IMR-90 (cell line): ENCODE results near the gene TICAM2. TPM values are rescaled to one million over a fixed set of nuclear protein-coding genes. Genes with fewer than 3 reads are reported as not detected.

ENCODE experiments used
- ATAC-seq: fragments of 200-7000 bp; cut with Tn5 transposase; 2 replicates; pipeline ENCODE4 v1.9.1; 2020; ENCODE audit warnings: low read depth, mild to moderate bottlenecking, moderate library complexity
- BruUV-seq: library from RNA; stranded (reverse); fragments of 400-500 nt; replicated peaks from 2 replicates; lab custom pipeline; 2021; lab: Mats Ljungman, UMichigan
- CTCF ChIA-PET: fragments of 300-600 bp; formaldehyde crosslinking; extraction: SDS; loops from one replicate; lab custom pipeline; 2021; ENCODE audit warnings: antibody characterized with exemption; lab: Yijun Ruan, JAX
- POLR2A ChIA-PET: fragments of 300-600 bp; sonication (Branson Sonifier 250); formaldehyde crosslinking; loops from one replicate; lab custom pipeline; 2022; ENCODE audit warnings: antibody characterized with exemption; ENCODE audit not compliant: unreplicated experiment; lab: Charles Lee
- DNase-seq: peaks from one replicate; pipeline ENCODE4 v3.0.0; 2013
- H2AFZ ChIP-seq: replicated peaks from 2 replicates; pipeline ENCODE3; 2013; ENCODE audit warnings: low read length, mild to moderate bottlenecking; ENCODE audit not compliant: poor library complexity
- H2AK5ac ChIP-seq: 2 replicates; pipeline ENCODE4 v1.6.1; 2013; ENCODE audit warnings: low read depth, low read length, inconsistent platforms
- H2AK9ac ChIP-seq: replicated peaks from 2 replicates; pipeline ENCODE3; 2013; ENCODE audit warnings: mild to moderate bottlenecking, low read depth, low read length, moderate library complexity; ENCODE audit not compliant: poor library complexity
- H2BK120ac ChIP-seq: 2 replicates; pipeline ENCODE4 v1.6.1; 2013; ENCODE audit warnings: low read depth, low read length, inconsistent platforms
- H2BK15ac ChIP-seq: 3 replicates; pipeline ENCODE4 v1.6.1; 2013; ENCODE audit warnings: low read depth, low read length, inconsistent platforms
- H2BK20ac ChIP-seq: 2 replicates; pipeline ENCODE4 v1.6.1; 2013; ENCODE audit warnings: low read depth, mild to moderate bottlenecking, inconsistent platforms, low read length, moderate library complexity
- H2BK5ac ChIP-seq: 2 replicates; pipeline ENCODE4 v1.6.1; 2013; ENCODE audit warnings: mild to moderate bottlenecking, low read depth, low read length, inconsistent platforms; ENCODE audit not compliant: poor library complexity, severe bottlenecking
- H3K14ac ChIP-seq: replicated peaks from 2 replicates; pipeline ENCODE4 v1.6.1; 2013; ENCODE audit warnings: low read depth, low read length, inconsistent platforms
- H3K18ac ChIP-seq: 2 replicates; pipeline ENCODE4 v1.6.1; 2013; ENCODE audit warnings: low read depth, low read length, control low read depth
- H3K23ac ChIP-seq: 2 replicates; pipeline ENCODE4 v1.6.1; 2013; ENCODE audit warnings: low read depth, low read length, inconsistent platforms
- H3K27ac ChIP-seq: 2 replicates; pipeline ENCODE4 v1.5.1; 2013; ENCODE audit warnings: mild to moderate bottlenecking, control low read depth, low read length; ENCODE audit not compliant: insufficient read depth
- H3K27me3 ChIP-seq: 2 replicates; pipeline ENCODE4 v1.6.1; 2013; ENCODE audit warnings: low read length; ENCODE audit not compliant: control insufficient read depth, insufficient read depth
- H3K36me3 ChIP-seq: 2 replicates; pipeline ENCODE4 v1.6.1; 2013; ENCODE audit warnings: low read length, mixed read lengths; ENCODE audit not compliant: control insufficient read depth, insufficient read depth
- H3K4ac ChIP-seq: 2 replicates; pipeline ENCODE4 v1.6.1; 2013; ENCODE audit warnings: low read depth, low read length, inconsistent platforms
- H3K4me1 ChIP-seq: 2 replicates; pipeline ENCODE4 v1.6.1; 2013; ENCODE audit warnings: low read length, mixed read lengths; ENCODE audit not compliant: control insufficient read depth, insufficient read depth
- H3K4me2 ChIP-seq: 2 replicates; pipeline ENCODE4 v1.6.1; 2013; ENCODE audit warnings: low read depth, mild to moderate bottlenecking, control low read depth, low read length, moderate library complexity
- H3K4me3 ChIP-seq: 2 replicates; pipeline ENCODE4 v1.5.1; 2013; ENCODE audit warnings: low read depth, mild to moderate bottlenecking, control low read depth, low read length, moderate library complexity; ENCODE audit not compliant: insufficient read depth
- H3K56ac ChIP-seq: 2 replicates; pipeline ENCODE4 v1.6.1; 2013; ENCODE audit warnings: low read length, inconsistent platforms; ENCODE audit not compliant: insufficient read depth; ENCODE audit errors: extremely low read depth
- H3K79me1 ChIP-seq, 2 experiments: 2 replicates each; pipeline ENCODE4 v1.6.1; 2013; ENCODE audit warnings: low read length in 2 of 2, inconsistent platforms in 1 of 2, low read depth in 1 of 2
- H3K9ac ChIP-seq: 2 replicates; pipeline ENCODE4 v1.6.1; 2013; ENCODE audit warnings: low read depth, low read length, control low read depth
- H3K9me1 ChIP-seq: 2 replicates; pipeline ENCODE4 v1.6.1; 2013; ENCODE audit warnings: low read length, inconsistent platforms; ENCODE audit not compliant: insufficient read depth
- H3K9me3 ChIP-seq: 2 replicates; pipeline ENCODE4 v1.6.1; 2013; ENCODE audit warnings: low read length; ENCODE audit not compliant: control insufficient read depth, insufficient read depth
- H4K20me1 ChIP-seq: 2 replicates; pipeline ENCODE4 v1.6.1; 2013; ENCODE audit warnings: low read length, inconsistent platforms; ENCODE audit not compliant: insufficient read depth
- H4K5ac ChIP-seq: 2 replicates; pipeline ENCODE4 v1.6.1; 2013; ENCODE audit warnings: mild to moderate bottlenecking, low read depth, low read length, control low read depth
- H4K8ac ChIP-seq, 2 experiments: 2 replicates each; pipeline ENCODE4 v1.6.1; 2013; ENCODE audit warnings: low read depth in 2 of 2, low read length in 2 of 2, control low read depth in 1 of 2, inconsistent platforms in 1 of 2
- H4K91ac ChIP-seq: 2 replicates; pipeline ENCODE4 v1.6.1; 2013; ENCODE audit warnings: low read depth, low read length, inconsistent platforms; ENCODE audit not compliant: insufficient read depth
- BHLHE40 ChIP-seq: fragments of 150-350 bp; IDR thresholded peaks from 2 replicates; pipeline ENCODE4 v1.6.1; 2016; ENCODE audit warnings: mild to moderate bottlenecking, low read depth, low read length
- CEBPB ChIP-seq: IDR thresholded peaks from 2 replicates; pipeline ENCODE4 v1.6.1; 2012; ENCODE audit warnings: low read depth, low read length, improper control_type of control experiment
- CHD1 ChIP-seq: IDR thresholded peaks from 2 replicates; pipeline ENCODE4 v1.6.1; 2012; ENCODE audit warnings: low read depth, low read length, improper control_type of control experiment
- MAZ ChIP-seq: IDR thresholded peaks from 2 replicates; pipeline ENCODE4 v1.6.1; 2012; ENCODE audit warnings: low read depth, mild to moderate bottlenecking, low read length, improper control_type of control experiment, moderate library complexity, borderline replicate concordance
- MXI1 ChIP-seq: IDR thresholded peaks from 2 replicates; pipeline ENCODE4 v1.6.1; 2012; ENCODE audit warnings: low read depth, mild to moderate bottlenecking, low read length, moderate library complexity, borderline replicate concordance
- NFE2L2 ChIP-seq: fragments of 150-350 bp; IDR thresholded peaks from 2 replicates; pipeline ENCODE4 v1.6.1; 2016; ENCODE audit warnings: low read depth, mild to moderate bottlenecking, low read length
- POLR2A ChIP-seq: IDR thresholded peaks from 2 replicates; pipeline ENCODE4 v1.6.1; 2012; ENCODE audit warnings: mild to moderate bottlenecking, low read depth, low read length
- RAD21 ChIP-seq: IDR thresholded peaks from 2 replicates; pipeline ENCODE4 v1.6.1; 2012; ENCODE audit warnings: low read length, improper control_type of control experiment
- RCOR1 ChIP-seq: IDR thresholded peaks from 2 replicates; pipeline ENCODE4 v1.6.1; 2012; ENCODE audit warnings: mild to moderate bottlenecking, low read length, improper control_type of control experiment; ENCODE audit not compliant: insufficient replicate concordance
- RFX5 ChIP-seq: IDR thresholded peaks from 2 replicates; pipeline ENCODE4 v1.8.0; 2012; ENCODE audit warnings: low read depth, mild to moderate bottlenecking, low read length, moderate library complexity
- SMC3 ChIP-seq: fragments of 150-350 bp; IDR thresholded peaks from 2 replicates; pipeline ENCODE4 v1.6.1; 2016; ENCODE audit warnings: low read depth, mild to moderate bottlenecking, antibody characterized with exemption, low read length, moderate library complexity
- WGBS, 2 experiments: methylation state at CpG; one replicate each; pipeline versions ENCODE4 v1.1.5 to v1.1.7; 2013; ENCODE audit warnings: missing lambda C conversion rate in 2 of 2; ENCODE audit not compliant: insufficient read length in 1 of 2; ENCODE audit errors: extremely low coverage in 2 of 2; 5-methylcytosine and 5-hydroxymethylcytosine counted together
- dilution Hi-C: fragments of 300-500 bp; cut with HindIII; formaldehyde crosslinking; loops from one replicate; pipeline ENCODE4 v1.14.3; 2018; ENCODE audit warnings: low sequenced_read_pairs; ENCODE audit not compliant: unreplicated experiment
- in situ Hi-C: fragments of 300-500 bp; cut with MboI; formaldehyde crosslinking; loops from 3 replicates; pipeline ENCODE4 v1.14.3; 2019; ENCODE audit warnings: low sequenced_read_pairs, inconsistent platforms, mixed read lengths
- intact Hi-C: fragments of 100-400 bp; cut with micrococcal nuclease; formaldehyde crosslinking; loops from 2 replicates; pipeline ENCODE4 v1.10.0; 2022
- polyA plus RNA-seq, 3 experiments: library from polyadenylated mRNA; depleted of rRNA; stranded (reverse); fragments of >200 nt; gene quantifications; 2 replicates each; pipeline ENCODE4 v1.2.3, GENCODE V29; 2012; ENCODE audit warnings: low replicate concordance in 1 of 3
- total RNA-seq: library from RNA; depleted of rRNA; stranded (reverse); fragments of >200 nt; gene quantifications from 2 replicates; pipeline ENCODE4 v1.2.3, GENCODE V29; 2012
- TF ChIP-seq, protein P1 (sequence below): conservative IDR thresholded peaks from 2 replicates; pipeline ENCODE4 v1.5.1; 2012; ENCODE audit warnings: mild to moderate bottlenecking, low read depth, low read length, improper control_type of control experiment
- TF ChIP-seq, protein P2 (sequence below): fragments of 150-350 bp; IDR thresholded peaks from 2 replicates; pipeline ENCODE4 v1.6.1; 2017; ENCODE audit warnings: mild to moderate bottlenecking, antibody characterized with exemption, low read length, low read depth

TICAM2 gene
- total and polyA plus RNA-seq, 2 of the 4 experiments (the other 2 are of a cell fraction): 2.9 to 4.3 TPM

DNA sequence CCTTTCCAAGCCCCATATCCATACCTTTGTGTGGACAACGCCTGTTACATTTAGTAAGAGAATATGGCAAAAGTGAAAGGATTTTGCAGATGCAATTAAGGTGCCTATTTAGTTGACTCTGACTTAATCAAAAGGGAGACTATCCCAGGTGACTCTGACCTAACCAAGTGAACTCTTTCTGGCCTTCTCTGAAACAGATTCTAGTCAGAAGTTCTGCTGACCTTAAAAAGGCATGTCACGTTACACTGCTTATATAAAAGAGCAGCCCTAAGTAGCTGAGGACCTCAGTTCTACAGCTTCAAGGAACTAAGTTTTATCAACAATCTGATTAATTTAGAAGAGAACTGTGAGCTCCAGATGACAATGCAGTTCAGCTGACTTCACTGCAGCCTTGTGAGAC lies 5.7 kb upstream of the TICAM2 start:
- Histone ChIP-seq H3K9ac (no peak overlapping the region), H3K56ac (no peak overlapping the region), H3K4me2 (no peak overlapping the region), H4K91ac (no peak overlapping the region), H3K79me1 (peaks cover 11 to 23% of the 10 kb centered on the region in 2 experiments), H3K36me3 (no peaks in the 10 kb centered on the region; the same call in 1 of the 2 replicates), H3K27me3 (no peaks in the 10 kb centered on the region), H3K4me3 (no peak overlapping the region), H3K9me1 (no peaks in the 10 kb centered on the region), H4K20me1 (no peaks in the 10 kb centered on the region), H3K14ac (no peak overlapping the region), H2AK5ac (no peak overlapping the region), H2BK5ac (no peak overlapping the region), H2BK20ac (no peak overlapping the region), H3K4me1 (no peaks in the 10 kb centered on the region; the same call in 1 of the 2 replicates), H4K5ac (no peak overlapping the region), H3K9me3 (no peaks in the 10 kb centered on the region), H2BK15ac (no peak overlapping the region), H2BK120ac (no peak overlapping the region), H3K23ac (no peak overlapping the region), H2AFZ (no peak overlapping the region), H3K4ac (no peak overlapping the region), H3K27ac (no peak overlapping the region), H3K18ac (no peak overlapping the region), H4K8ac (no peak overlapping the region), H2AK9ac (no peak overlapping the region)
- intact Hi-C loops: no loop called here
- in situ Hi-C loops: loop anchor here (25.0 kb wide), 1 partner anchor 1371 kb away; no protein-coding TSS in a partner anchor
- dilution Hi-C loops: no loop called here
- ChIA-PET CTCF (interaction anchor here (0.9 kb wide), 1 partner anchor 16 kb away, joined by 3 read pairs; no protein-coding TSS in a partner anchor), POLR2A (no interaction called here)
- BruUV-seq: no TSS peak
- DNase-seq: no peak
- TF ChIP-seq SMC3 (no peak), BHLHE40 (no peak), RFX5 (no peak), MAZ (no peak), CEBPB (no peak), CHD1 (no peak), RCOR1 (no peak), RAD21 (no peak), MXI1 (no peak), POLR2A (no peak), NFE2L2 (no peak)
- TF ChIP-seq, protein P1, sequence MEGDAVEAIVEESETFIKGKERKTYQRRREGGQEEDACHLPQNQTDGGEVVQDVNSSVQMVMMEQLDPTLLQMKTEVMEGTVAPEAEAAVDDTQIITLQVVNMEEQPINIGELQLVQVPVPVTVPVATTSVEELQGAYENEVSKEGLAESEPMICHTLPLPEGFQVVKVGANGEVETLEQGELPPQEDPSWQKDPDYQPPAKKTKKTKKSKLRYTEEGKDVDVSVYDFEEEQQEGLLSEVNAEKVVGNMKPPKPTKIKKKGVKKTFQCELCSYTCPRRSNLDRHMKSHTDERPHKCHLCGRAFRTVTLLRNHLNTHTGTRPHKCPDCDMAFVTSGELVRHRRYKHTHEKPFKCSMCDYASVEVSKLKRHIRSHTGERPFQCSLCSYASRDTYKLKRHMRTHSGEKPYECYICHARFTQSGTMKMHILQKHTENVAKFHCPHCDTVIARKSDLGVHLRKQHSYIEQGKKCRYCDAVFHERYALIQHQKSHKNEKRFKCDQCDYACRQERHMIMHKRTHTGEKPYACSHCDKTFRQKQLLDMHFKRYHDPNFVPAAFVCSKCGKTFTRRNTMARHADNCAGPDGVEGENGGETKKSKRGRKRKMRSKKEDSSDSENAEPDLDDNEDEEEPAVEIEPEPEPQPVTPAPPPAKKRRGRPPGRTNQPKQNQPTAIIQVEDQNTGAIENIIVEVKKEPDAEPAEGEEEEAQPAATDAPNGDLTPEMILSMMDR: no peak
- TF ChIP-seq, protein P2, sequence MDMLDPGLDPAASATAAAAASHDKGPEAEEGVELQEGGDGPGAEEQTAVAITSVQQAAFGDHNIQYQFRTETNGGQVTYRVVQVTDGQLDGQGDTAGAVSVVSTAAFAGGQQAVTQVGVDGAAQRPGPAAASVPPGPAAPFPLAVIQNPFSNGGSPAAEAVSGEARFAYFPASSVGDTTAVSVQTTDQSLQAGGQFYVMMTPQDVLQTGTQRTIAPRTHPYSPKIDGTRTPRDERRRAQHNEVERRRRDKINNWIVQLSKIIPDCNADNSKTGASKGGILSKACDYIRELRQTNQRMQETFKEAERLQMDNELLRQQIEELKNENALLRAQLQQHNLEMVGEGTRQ: no peak
- no CpG with 5 or more reads among the region's 2 CpGs for WGBS, 2 experiments
- no peak for ATAC-seq
